NCI-H774 (cell line): ENCODE data around the gene NEUROG1.
A peak's percentile ranks its signal among the peaks of the same experiment; 100 is the strongest.

Source experiments
- DNase-seq: peaks from one replicate; lab custom pipeline; 2025; lab: John Stamatoyannopoulos, UW

NEUROG1 gene

GRCh38 chr5:135493406-135494180 is 42.2 kb downstream of the NEUROG1 start:
- no peak for DNase-seq

GRCh38 chr5:135492319-135492626 is 43.5 kb downstream of the NEUROG1 start:
- DNase-seq: no peak

- DNase-seq: peak; percentile 7
These were observed 44.0 kb downstream of the NEUROG1 start for GRCh38 chr5:135491552-135492318.

GRCh38 chr5:135491038-135491551 is 44.7 kb downstream of the NEUROG1 start:
- no peak for DNase-seq

- no peak for DNase-seq
These were observed 45.3 kb downstream of the NEUROG1 start for GRCh38 chr5:135490245-135491037.

GRCh38 chr5:135489466-135490244 is 46.1 kb downstream of the NEUROG1 start:
- no peak for DNase-seq

- DNase-seq: peak; percentile 23
These were observed 46.9 kb downstream of the NEUROG1 start for GRCh38 chr5:135488727-135489465.

GRCh38 chr5:135487839-135488514 is 47.8 kb downstream of the NEUROG1 start:
- DNase-seq: no peak

GRCh38 chr5:135487037-135487395 is 48.7 kb downstream of the NEUROG1 start:
- DNase-seq: no peak

GRCh38 chr5:135486131-135487036 is 49.4 kb downstream of the NEUROG1 start:
- no peak for DNase-seq

GRCh38 chr5:135484674-135485086 is 51.1 kb downstream of the NEUROG1 start:
- DNase-seq: peak; percentile 6
